ENCODE data around the gene ZNF534.

The ZNF534 gene

DNA sequence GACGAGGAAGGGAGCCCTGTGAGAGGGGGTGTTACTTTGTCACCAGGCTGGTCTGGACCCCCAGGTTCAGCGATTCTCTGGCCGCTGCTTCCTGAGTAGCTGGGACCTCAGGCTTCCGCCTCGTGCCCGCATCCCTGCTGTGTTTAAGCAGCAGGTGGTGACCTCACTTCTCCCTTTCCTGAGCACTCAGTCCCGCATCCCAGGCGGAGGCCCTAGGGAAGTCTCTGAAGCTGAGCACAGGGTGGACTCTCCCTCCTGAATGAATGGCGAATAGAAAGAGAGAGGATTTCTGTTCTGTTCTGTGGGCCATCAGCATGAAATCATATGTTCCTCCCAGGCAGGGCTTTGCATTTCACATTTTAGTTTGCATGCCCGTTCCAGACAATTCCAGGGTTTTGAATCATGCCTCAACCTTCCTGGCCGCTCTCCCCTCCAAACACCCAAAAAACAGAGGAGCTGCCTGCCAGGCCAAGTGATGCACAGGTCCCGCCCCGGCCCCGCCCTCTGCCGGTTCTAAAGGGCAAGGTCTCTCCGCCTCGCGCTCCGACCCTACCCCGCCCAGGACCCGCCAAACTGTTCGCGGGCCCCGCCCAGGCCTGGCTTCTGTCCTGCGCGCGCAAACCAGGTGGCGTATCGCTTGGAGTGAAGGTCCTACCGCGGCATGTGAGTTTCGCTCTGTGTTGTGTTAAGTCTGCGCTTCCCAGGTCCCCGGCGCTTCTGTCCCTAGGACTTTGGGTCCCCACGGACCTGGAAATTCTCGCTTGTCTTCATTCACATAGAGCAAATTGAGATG is 63.4 kb downstream of the ZNF534 start:
- TF ChIP-seq, protein P1, sequence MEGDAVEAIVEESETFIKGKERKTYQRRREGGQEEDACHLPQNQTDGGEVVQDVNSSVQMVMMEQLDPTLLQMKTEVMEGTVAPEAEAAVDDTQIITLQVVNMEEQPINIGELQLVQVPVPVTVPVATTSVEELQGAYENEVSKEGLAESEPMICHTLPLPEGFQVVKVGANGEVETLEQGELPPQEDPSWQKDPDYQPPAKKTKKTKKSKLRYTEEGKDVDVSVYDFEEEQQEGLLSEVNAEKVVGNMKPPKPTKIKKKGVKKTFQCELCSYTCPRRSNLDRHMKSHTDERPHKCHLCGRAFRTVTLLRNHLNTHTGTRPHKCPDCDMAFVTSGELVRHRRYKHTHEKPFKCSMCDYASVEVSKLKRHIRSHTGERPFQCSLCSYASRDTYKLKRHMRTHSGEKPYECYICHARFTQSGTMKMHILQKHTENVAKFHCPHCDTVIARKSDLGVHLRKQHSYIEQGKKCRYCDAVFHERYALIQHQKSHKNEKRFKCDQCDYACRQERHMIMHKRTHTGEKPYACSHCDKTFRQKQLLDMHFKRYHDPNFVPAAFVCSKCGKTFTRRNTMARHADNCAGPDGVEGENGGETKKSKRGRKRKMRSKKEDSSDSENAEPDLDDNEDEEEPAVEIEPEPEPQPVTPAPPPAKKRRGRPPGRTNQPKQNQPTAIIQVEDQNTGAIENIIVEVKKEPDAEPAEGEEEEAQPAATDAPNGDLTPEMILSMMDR (IDR thresholded peaks at IDR 0.05; ENCODE audit: insufficient read depth, low read length, poor library complexity, severe bottlenecking) = no peak
- TF ChIP-seq EZH2phosphoT487 (conservative IDR thresholded peaks at IDR 0.05; ENCODE audit: low read length) = no peak
- Histone ChIP-seq H3K4me2 (ENCODE audit: low read depth, low read length, poor library complexity, severe bottlenecking) (no peak overlapping the region), H3K9me3 (ENCODE audit: insufficient read depth, low read length) (no peaks in the 10 kb centered on the region), H3K36me3 (ENCODE audit: low read length) (no peaks in the 10 kb centered on the region), H3K79me2 (ENCODE audit: insufficient read depth, low read length) (no peaks in the 10 kb centered on the region), H3K27ac (ENCODE audit: low read depth, low read length) (no peak overlapping the region), H3K9me2 (replicated peaks; ENCODE audit: insufficient read depth, low read length) (no peaks in the 10 kb centered on the region), H3F3A (ENCODE audit: insufficient read depth) (no peaks in the 10 kb centered on the region), H4K20me1 (ENCODE audit: low read depth, low read length) (no peaks in the 10 kb centered on the region), H2AFZ (ENCODE audit: low read depth, low read length, severe bottlenecking) (no peak overlapping the region), H3K4me3 (ENCODE audit: insufficient read depth, low read length, poor library complexity, severe bottlenecking) (no peak overlapping the region), H3K9ac (ENCODE audit: low read length) (no peak overlapping the region), H3K27me3 (ENCODE audit: low read length) (no peaks in the 10 kb centered on the region)

DNA sequence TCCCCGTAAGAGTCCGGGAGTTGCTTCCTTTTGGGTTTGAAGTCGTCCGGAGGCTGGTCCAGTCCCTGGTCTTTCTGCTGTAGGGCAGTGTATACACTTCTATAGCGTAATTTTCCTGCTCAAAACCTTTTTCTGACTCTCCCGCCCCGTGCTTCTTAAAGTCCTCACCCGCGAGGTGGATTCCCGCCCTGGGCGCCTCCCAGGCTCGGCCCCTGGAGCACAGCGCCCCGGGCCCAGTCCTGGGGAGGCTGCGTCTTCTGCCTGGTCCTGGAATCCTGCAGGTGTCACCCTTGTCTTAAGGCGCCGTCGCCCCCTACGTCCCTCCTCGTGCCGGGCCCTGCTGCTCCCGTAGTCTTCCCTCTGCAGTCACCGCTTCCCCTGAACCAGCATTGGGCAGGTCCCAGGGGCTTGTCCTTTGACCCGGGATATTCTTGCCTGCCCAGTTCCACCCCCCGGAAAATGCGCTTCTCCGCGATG is 64.1 kb downstream of the ZNF534 start:
- H3K27me3 ChIP-seq (ENCODE audit: low read length) = no peaks in the 10 kb centered on the region
- H2AFZ ChIP-seq (ENCODE audit: low read depth, low read length, severe bottlenecking) = no peak overlapping the region
- no peaks in the 10 kb centered on the region for H3K79me2 ChIP-seq (ENCODE audit: insufficient read depth, low read length)
- no peaks in the 10 kb centered on the region for H3F3A ChIP-seq (ENCODE audit: insufficient read depth)
- H4K20me1 ChIP-seq (ENCODE audit: low read depth, low read length) = no peaks in the 10 kb centered on the region
- H3K9me2 ChIP-seq (replicated peaks; ENCODE audit: insufficient read depth, low read length) = no peaks in the 10 kb centered on the region
- no peaks in the 10 kb centered on the region for H3K9me3 ChIP-seq (ENCODE audit: insufficient read depth, low read length)
- H3K9ac ChIP-seq (ENCODE audit: low read length) = no peak overlapping the region
- no peak overlapping the region for H3K4me3 ChIP-seq (ENCODE audit: insufficient read depth, low read length, poor library complexity, severe bottlenecking)
- no peak overlapping the region for H3K4me2 ChIP-seq (ENCODE audit: low read depth, low read length, poor library complexity, severe bottlenecking)
- no peak overlapping the region for H3K27ac ChIP-seq (ENCODE audit: low read depth, low read length)
- TF ChIP-seq EZH2phosphoT487 (conservative IDR thresholded peaks at IDR 0.05; ENCODE audit: low read length) = no peak
- TF ChIP-seq, protein P1 (IDR thresholded peaks at IDR 0.05; ENCODE audit: insufficient read depth, low read length, poor library complexity, severe bottlenecking) = no peak
- no peaks in the 10 kb centered on the region for H3K36me3 ChIP-seq (ENCODE audit: low read length)

DNA sequence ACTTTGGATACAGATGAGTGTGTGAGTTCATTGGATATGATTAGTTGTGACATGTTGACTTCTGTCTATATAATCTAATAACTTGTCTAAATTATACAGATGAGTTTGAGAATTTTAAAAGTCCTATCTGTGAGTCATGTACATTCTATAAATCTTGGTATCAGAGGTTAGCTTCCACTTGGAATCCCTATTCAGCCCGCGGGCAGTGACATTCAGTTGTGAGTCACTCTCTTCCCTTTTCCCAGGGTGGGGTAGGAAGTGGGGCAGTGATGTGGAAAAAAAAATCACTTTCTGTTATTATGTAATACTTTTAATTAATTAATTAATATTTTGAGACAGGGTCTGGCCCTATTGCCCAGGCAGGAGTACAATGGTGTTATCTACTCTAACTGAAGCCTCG is 65.6 kb downstream of the ZNF534 start:
- Histone ChIP-seq H3K27me3 (ENCODE audit: low read length) (no peaks in the 10 kb centered on the region), H3K9ac (ENCODE audit: low read length) (no peak overlapping the region), H3F3A (ENCODE audit: insufficient read depth) (no peaks in the 10 kb centered on the region), H3K4me2 (ENCODE audit: low read depth, low read length, poor library complexity, severe bottlenecking) (no peak overlapping the region), H2AFZ (ENCODE audit: low read depth, low read length, severe bottlenecking) (no peak overlapping the region), H3K27ac (ENCODE audit: low read depth, low read length) (no peak overlapping the region), H3K9me2 (replicated peaks; ENCODE audit: insufficient read depth, low read length) (no peaks in the 10 kb centered on the region), H3K4me3 (ENCODE audit: insufficient read depth, low read length, poor library complexity, severe bottlenecking) (no peak overlapping the region), H3K36me3 (ENCODE audit: low read length) (no peaks in the 10 kb centered on the region), H3K79me2 (ENCODE audit: insufficient read depth, low read length) (no peaks in the 10 kb centered on the region), H4K20me1 (ENCODE audit: low read depth, low read length) (no peaks in the 10 kb centered on the region), H3K9me3 (ENCODE audit: insufficient read depth, low read length) (no peaks in the 10 kb centered on the region)
- TF ChIP-seq, protein P1 (IDR thresholded peaks at IDR 0.05; ENCODE audit: insufficient read depth, low read length, poor library complexity, severe bottlenecking) = no peak
- no peak for TF ChIP-seq EZH2phosphoT487 (conservative IDR thresholded peaks at IDR 0.05; ENCODE audit: low read length)
